IMR-90 (cell line): ENCODE results near the gene GABARAPL2. TPM values are rescaled to one million over a fixed set of nuclear protein-coding genes. Genes with fewer than 3 reads are reported as not detected.

ENCODE experiments used
- ATAC-seq: fragments of 200-7000 bp; cut with Tn5 transposase; 2 replicates; pipeline ENCODE4 v1.9.1; 2020; ENCODE audit warnings: low read depth, mild to moderate bottlenecking, moderate library complexity
- BruUV-seq: library from RNA; stranded (reverse); fragments of 400-500 nt; replicated peaks from 2 replicates; lab custom pipeline; 2021; lab: Mats Ljungman, UMichigan
- CTCF ChIA-PET: fragments of 300-600 bp; formaldehyde crosslinking; extraction: SDS; loops from one replicate; lab custom pipeline; 2021; ENCODE audit warnings: antibody characterized with exemption; lab: Yijun Ruan, JAX
- POLR2A ChIA-PET: fragments of 300-600 bp; sonication (Branson Sonifier 250); formaldehyde crosslinking; loops from one replicate; lab custom pipeline; 2022; ENCODE audit warnings: antibody characterized with exemption; ENCODE audit not compliant: unreplicated experiment; lab: Charles Lee
- DNase-seq: peaks from one replicate; pipeline ENCODE4 v3.0.0; 2013
- H2AFZ ChIP-seq: replicated peaks from 2 replicates; pipeline ENCODE3; 2013; ENCODE audit warnings: low read length, mild to moderate bottlenecking; ENCODE audit not compliant: poor library complexity
- H2AK5ac ChIP-seq: 2 replicates; pipeline ENCODE4 v1.6.1; 2013; ENCODE audit warnings: low read depth, low read length, inconsistent platforms
- H2AK9ac ChIP-seq: replicated peaks from 2 replicates; pipeline ENCODE3; 2013; ENCODE audit warnings: mild to moderate bottlenecking, low read depth, low read length, moderate library complexity; ENCODE audit not compliant: poor library complexity
- H2BK120ac ChIP-seq: 2 replicates; pipeline ENCODE4 v1.6.1; 2013; ENCODE audit warnings: low read depth, low read length, inconsistent platforms
- H2BK15ac ChIP-seq: 3 replicates; pipeline ENCODE4 v1.6.1; 2013; ENCODE audit warnings: low read depth, low read length, inconsistent platforms
- H2BK20ac ChIP-seq: 2 replicates; pipeline ENCODE4 v1.6.1; 2013; ENCODE audit warnings: low read depth, mild to moderate bottlenecking, inconsistent platforms, low read length, moderate library complexity
- H2BK5ac ChIP-seq: 2 replicates; pipeline ENCODE4 v1.6.1; 2013; ENCODE audit warnings: mild to moderate bottlenecking, low read depth, low read length, inconsistent platforms; ENCODE audit not compliant: poor library complexity, severe bottlenecking
- H3K14ac ChIP-seq: replicated peaks from 2 replicates; pipeline ENCODE4 v1.6.1; 2013; ENCODE audit warnings: low read depth, low read length, inconsistent platforms
- H3K18ac ChIP-seq: 2 replicates; pipeline ENCODE4 v1.6.1; 2013; ENCODE audit warnings: low read depth, low read length, control low read depth
- H3K23ac ChIP-seq: 2 replicates; pipeline ENCODE4 v1.6.1; 2013; ENCODE audit warnings: low read depth, low read length, inconsistent platforms
- H3K27ac ChIP-seq: 2 replicates; pipeline ENCODE4 v1.5.1; 2013; ENCODE audit warnings: mild to moderate bottlenecking, control low read depth, low read length; ENCODE audit not compliant: insufficient read depth
- H3K27me3 ChIP-seq: 2 replicates; pipeline ENCODE4 v1.6.1; 2013; ENCODE audit warnings: low read length; ENCODE audit not compliant: control insufficient read depth, insufficient read depth
- H3K36me3 ChIP-seq: 2 replicates; pipeline ENCODE4 v1.6.1; 2013; ENCODE audit warnings: low read length, mixed read lengths; ENCODE audit not compliant: control insufficient read depth, insufficient read depth
- H3K4ac ChIP-seq: 2 replicates; pipeline ENCODE4 v1.6.1; 2013; ENCODE audit warnings: low read depth, low read length, inconsistent platforms
- H3K4me1 ChIP-seq: 2 replicates; pipeline ENCODE4 v1.6.1; 2013; ENCODE audit warnings: low read length, mixed read lengths; ENCODE audit not compliant: control insufficient read depth, insufficient read depth
- H3K4me2 ChIP-seq: 2 replicates; pipeline ENCODE4 v1.6.1; 2013; ENCODE audit warnings: low read depth, mild to moderate bottlenecking, control low read depth, low read length, moderate library complexity
- H3K4me3 ChIP-seq: 2 replicates; pipeline ENCODE4 v1.5.1; 2013; ENCODE audit warnings: low read depth, mild to moderate bottlenecking, control low read depth, low read length, moderate library complexity; ENCODE audit not compliant: insufficient read depth
- H3K56ac ChIP-seq: 2 replicates; pipeline ENCODE4 v1.6.1; 2013; ENCODE audit warnings: low read length, inconsistent platforms; ENCODE audit not compliant: insufficient read depth; ENCODE audit errors: extremely low read depth
- H3K79me1 ChIP-seq, 2 experiments: 2 replicates each; pipeline ENCODE4 v1.6.1; 2013; ENCODE audit warnings: low read length in 2 of 2, inconsistent platforms in 1 of 2, low read depth in 1 of 2
- H3K9ac ChIP-seq: 2 replicates; pipeline ENCODE4 v1.6.1; 2013; ENCODE audit warnings: low read depth, low read length, control low read depth
- H3K9me1 ChIP-seq: 2 replicates; pipeline ENCODE4 v1.6.1; 2013; ENCODE audit warnings: low read length, inconsistent platforms; ENCODE audit not compliant: insufficient read depth
- H3K9me3 ChIP-seq: 2 replicates; pipeline ENCODE4 v1.6.1; 2013; ENCODE audit warnings: low read length; ENCODE audit not compliant: control insufficient read depth, insufficient read depth
- H4K20me1 ChIP-seq: 2 replicates; pipeline ENCODE4 v1.6.1; 2013; ENCODE audit warnings: low read length, inconsistent platforms; ENCODE audit not compliant: insufficient read depth
- H4K5ac ChIP-seq: 2 replicates; pipeline ENCODE4 v1.6.1; 2013; ENCODE audit warnings: mild to moderate bottlenecking, low read depth, low read length, control low read depth
- H4K8ac ChIP-seq, 2 experiments: 2 replicates each; pipeline ENCODE4 v1.6.1; 2013; ENCODE audit warnings: low read depth in 2 of 2, low read length in 2 of 2, control low read depth in 1 of 2, inconsistent platforms in 1 of 2
- H4K91ac ChIP-seq: 2 replicates; pipeline ENCODE4 v1.6.1; 2013; ENCODE audit warnings: low read depth, low read length, inconsistent platforms; ENCODE audit not compliant: insufficient read depth
- BHLHE40 ChIP-seq: fragments of 150-350 bp; IDR thresholded peaks from 2 replicates; pipeline ENCODE4 v1.6.1; 2016; ENCODE audit warnings: mild to moderate bottlenecking, low read depth, low read length
- CEBPB ChIP-seq: IDR thresholded peaks from 2 replicates; pipeline ENCODE4 v1.6.1; 2012; ENCODE audit warnings: low read depth, low read length, improper control_type of control experiment
- CHD1 ChIP-seq: IDR thresholded peaks from 2 replicates; pipeline ENCODE4 v1.6.1; 2012; ENCODE audit warnings: low read depth, low read length, improper control_type of control experiment
- ELK1 ChIP-seq: fragments of 150-350 bp; IDR thresholded peaks from 2 replicates; pipeline ENCODE4 v1.6.1; 2016; ENCODE audit warnings: low read depth, mild to moderate bottlenecking, low read length, moderate library complexity, borderline replicate concordance
- FOS ChIP-seq: fragments of 150-350 bp; IDR thresholded peaks from 2 replicates; pipeline ENCODE4 v1.6.1; 2016; ENCODE audit warnings: low read depth, low read length
- MAFK ChIP-seq: IDR thresholded peaks from 2 replicates; pipeline ENCODE4 v1.6.1; 2012; ENCODE audit warnings: low read depth, low read length, improper control_type of control experiment
- MAZ ChIP-seq: IDR thresholded peaks from 2 replicates; pipeline ENCODE4 v1.6.1; 2012; ENCODE audit warnings: low read depth, mild to moderate bottlenecking, low read length, improper control_type of control experiment, moderate library complexity, borderline replicate concordance
- MXI1 ChIP-seq: IDR thresholded peaks from 2 replicates; pipeline ENCODE4 v1.6.1; 2012; ENCODE audit warnings: low read depth, mild to moderate bottlenecking, low read length, moderate library complexity, borderline replicate concordance
- NFE2L2 ChIP-seq: fragments of 150-350 bp; IDR thresholded peaks from 2 replicates; pipeline ENCODE4 v1.6.1; 2016; ENCODE audit warnings: low read depth, mild to moderate bottlenecking, low read length
- POLR2A ChIP-seq: IDR thresholded peaks from 2 replicates; pipeline ENCODE4 v1.6.1; 2012; ENCODE audit warnings: mild to moderate bottlenecking, low read depth, low read length
- RAD21 ChIP-seq: IDR thresholded peaks from 2 replicates; pipeline ENCODE4 v1.6.1; 2012; ENCODE audit warnings: low read length, improper control_type of control experiment
- RCOR1 ChIP-seq: IDR thresholded peaks from 2 replicates; pipeline ENCODE4 v1.6.1; 2012; ENCODE audit warnings: mild to moderate bottlenecking, low read length, improper control_type of control experiment; ENCODE audit not compliant: insufficient replicate concordance
- RFX5 ChIP-seq: IDR thresholded peaks from 2 replicates; pipeline ENCODE4 v1.8.0; 2012; ENCODE audit warnings: low read depth, mild to moderate bottlenecking, low read length, moderate library complexity
- SMC3 ChIP-seq: fragments of 150-350 bp; IDR thresholded peaks from 2 replicates; pipeline ENCODE4 v1.6.1; 2016; ENCODE audit warnings: low read depth, mild to moderate bottlenecking, antibody characterized with exemption, low read length, moderate library complexity
- USF2 ChIP-seq: fragments of 150-350 bp; IDR thresholded peaks from 2 replicates; pipeline ENCODE4 v1.6.1; 2017; ENCODE audit warnings: mild to moderate bottlenecking, antibody characterized with exemption, low read length, low read depth
- WGBS, 2 experiments: methylation state at CpG; one replicate each; pipeline versions ENCODE4 v1.1.5 to v1.1.7; 2013; ENCODE audit warnings: missing lambda C conversion rate in 2 of 2; ENCODE audit not compliant: insufficient read length in 1 of 2; ENCODE audit errors: extremely low coverage in 2 of 2; 5-methylcytosine and 5-hydroxymethylcytosine counted together
- dilution Hi-C: fragments of 300-500 bp; cut with HindIII; formaldehyde crosslinking; loops from one replicate; pipeline ENCODE4 v1.14.3; 2018; ENCODE audit warnings: low sequenced_read_pairs; ENCODE audit not compliant: unreplicated experiment
- in situ Hi-C: fragments of 300-500 bp; cut with MboI; formaldehyde crosslinking; loops from 3 replicates; pipeline ENCODE4 v1.14.3; 2019; ENCODE audit warnings: low sequenced_read_pairs, inconsistent platforms, mixed read lengths
- intact Hi-C: fragments of 100-400 bp; cut with micrococcal nuclease; formaldehyde crosslinking; loops from 2 replicates; pipeline ENCODE4 v1.10.0; 2022
- polyA plus RNA-seq, 3 experiments: library from polyadenylated mRNA; depleted of rRNA; stranded (reverse); fragments of >200 nt; gene quantifications; 2 replicates each; pipeline ENCODE4 v1.2.3, GENCODE V29; 2012; ENCODE audit warnings: low replicate concordance in 1 of 3
- total RNA-seq: library from RNA; depleted of rRNA; stranded (reverse); fragments of >200 nt; gene quantifications from 2 replicates; pipeline ENCODE4 v1.2.3, GENCODE V29; 2012
- TF ChIP-seq, protein P1 (sequence below): conservative IDR thresholded peaks from 2 replicates; pipeline ENCODE4 v1.5.1; 2012; ENCODE audit warnings: mild to moderate bottlenecking, low read depth, low read length, improper control_type of control experiment

The GABARAPL2 gene
- total and polyA plus RNA-seq, 2 of the 4 experiments (the other 2 are of a cell fraction) = 33.3 to 65.9 TPM

DNA sequence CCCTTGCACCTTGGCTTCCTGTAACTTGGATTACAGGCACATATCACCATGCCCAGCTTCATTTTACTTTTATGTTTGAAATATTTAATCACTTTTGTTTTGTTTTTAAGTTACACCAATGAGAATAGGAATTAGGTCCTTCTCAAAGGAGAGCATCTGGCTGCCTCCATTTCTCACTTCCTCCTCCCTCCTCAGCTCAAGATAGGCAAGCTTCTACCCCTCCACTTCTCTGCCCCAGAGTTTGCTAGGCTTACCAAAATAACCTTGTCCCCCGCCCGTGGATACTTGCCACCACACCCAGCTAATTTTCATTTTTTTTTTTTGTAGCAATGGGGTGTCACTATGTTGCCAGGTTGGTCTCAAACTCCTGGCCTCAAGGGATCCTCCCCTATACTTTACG lies 17.9 kb downstream of the GABARAPL2 start:
- no peak overlapping the region for H2BK20ac ChIP-seq
- no peak overlapping the region for H2BK15ac ChIP-seq
- H2AFZ ChIP-seq = no peak overlapping the region
- H3K14ac ChIP-seq = no peak overlapping the region
- ATAC-seq = no peak
- no peaks in the 10 kb centered on the region for H3K27me3 ChIP-seq
- H2AK5ac ChIP-seq = no peak overlapping the region
- WGBS, 2 experiments = 100% methylated on average over 1 of the region's 3 CpGs; no CpG with 5 or more reads in 1 of the 2 experiments
- no peaks in the 10 kb centered on the region for H3K4me1 ChIP-seq
- no peak overlapping the region for H3K4ac ChIP-seq
- no peak overlapping the region for H3K27ac ChIP-seq
- no peak overlapping the region for H2BK120ac ChIP-seq
- H3K18ac ChIP-seq = no peak overlapping the region
- no peak overlapping the region for H4K8ac ChIP-seq
- no peaks in the 10 kb centered on the region for H3K9me3 ChIP-seq
- no peak overlapping the region for H3K4me2 ChIP-seq
- no peak overlapping the region for H3K9ac ChIP-seq
- H3K56ac ChIP-seq = no peak overlapping the region
- no peak overlapping the region for H3K4me3 ChIP-seq
- peaks cover 7% of the 10 kb centered on the region for H3K36me3 ChIP-seq
- in situ Hi-C loops (loop anchor here (25.0 kb wide), 1 partner anchor 372 kb away; the partner anchor contains the start of genes CTRB1 and CTRB2), intact Hi-C loops (no loop called here), dilution Hi-C loops (no loop called here)
- POLR2A ChIA-PET = no interaction called here
- no peak overlapping the region for H2AK9ac ChIP-seq
- DNase-seq = no peak
- no peaks in the 10 kb centered on the region for H4K20me1 ChIP-seq
- H3K79me1 ChIP-seq = no peaks in the 10 kb centered on the region; a peak in 1 of 4 replicates
- BruUV-seq = no TSS peak
- H4K5ac ChIP-seq = no peak overlapping the region
- no peak overlapping the region for H2BK5ac ChIP-seq
- no peak for TF ChIP-seq RFX5
- no peak for TF ChIP-seq MAFK
- no peak for TF ChIP-seq CEBPB
- TF ChIP-seq SMC3 = no peak
- no peak for TF ChIP-seq MAZ
- TF ChIP-seq USF2 = no peak
- TF ChIP-seq POLR2A = no peak
- TF ChIP-seq, protein P1, sequence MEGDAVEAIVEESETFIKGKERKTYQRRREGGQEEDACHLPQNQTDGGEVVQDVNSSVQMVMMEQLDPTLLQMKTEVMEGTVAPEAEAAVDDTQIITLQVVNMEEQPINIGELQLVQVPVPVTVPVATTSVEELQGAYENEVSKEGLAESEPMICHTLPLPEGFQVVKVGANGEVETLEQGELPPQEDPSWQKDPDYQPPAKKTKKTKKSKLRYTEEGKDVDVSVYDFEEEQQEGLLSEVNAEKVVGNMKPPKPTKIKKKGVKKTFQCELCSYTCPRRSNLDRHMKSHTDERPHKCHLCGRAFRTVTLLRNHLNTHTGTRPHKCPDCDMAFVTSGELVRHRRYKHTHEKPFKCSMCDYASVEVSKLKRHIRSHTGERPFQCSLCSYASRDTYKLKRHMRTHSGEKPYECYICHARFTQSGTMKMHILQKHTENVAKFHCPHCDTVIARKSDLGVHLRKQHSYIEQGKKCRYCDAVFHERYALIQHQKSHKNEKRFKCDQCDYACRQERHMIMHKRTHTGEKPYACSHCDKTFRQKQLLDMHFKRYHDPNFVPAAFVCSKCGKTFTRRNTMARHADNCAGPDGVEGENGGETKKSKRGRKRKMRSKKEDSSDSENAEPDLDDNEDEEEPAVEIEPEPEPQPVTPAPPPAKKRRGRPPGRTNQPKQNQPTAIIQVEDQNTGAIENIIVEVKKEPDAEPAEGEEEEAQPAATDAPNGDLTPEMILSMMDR = no peak
- no peak for TF ChIP-seq RAD21
- TF ChIP-seq BHLHE40 = no peak
- no peak for TF ChIP-seq NFE2L2
- no peak for TF ChIP-seq FOS
- TF ChIP-seq CHD1 = no peak
- TF ChIP-seq ELK1 = no peak
- TF ChIP-seq MXI1 = no peak
- TF ChIP-seq RCOR1 = no peak
- CTCF ChIA-PET = interaction anchor here (0.5 kb wide), 2 partner anchors 28 to 65 kb away, joined by 3 read pairs; no protein-coding TSS in a partner anchor
- no peak overlapping the region for H3K23ac ChIP-seq
- peaks cover 3% of the 10 kb centered on the region; the same call in 1 of the 2 replicates for H3K9me1 ChIP-seq
- H4K91ac ChIP-seq = no peak overlapping the region
